Liver (tissue), 3 donors: Measurements from ENCODE around the gene VPS35.

Experiments used
- ATF3 ChIP-seq: IDR thresholded peaks from 2 replicates; pipeline ENCODE4 v1.6.1; 2016; ENCODE audit warnings: antibody characterized with exemption
- CTCF ChIP-seq: fragments of 150-350 bp; IDR thresholded peaks from 2 replicates; pipeline ENCODE4 v1.5.1; 2017; ENCODE audit warnings: improper control_type of control experiment, low read depth, low read length; ENCODE audit not compliant: missing input control
- HNF4A ChIP-seq, 2 donors: conservative IDR thresholded peaks; 2 replicates each; pipeline ENCODE4 v1.6.1; 2016; ENCODE audit warnings: antibody characterized with exemption in 2 of 2, mild to moderate bottlenecking in 2 of 2
- HNF4G ChIP-seq: IDR thresholded peaks from 2 replicates; pipeline ENCODE4 v1.6.1; 2016; ENCODE audit warnings: antibody characterized with exemption
- MAX ChIP-seq: IDR thresholded peaks from 2 replicates; pipeline ENCODE4 v1.6.1; 2016; ENCODE audit warnings: antibody characterized with exemption
- RAD21 ChIP-seq, 2 donors: IDR thresholded peaks; 2 replicates each; pipeline ENCODE4 v1.6.1; 2016; ENCODE audit warnings: antibody characterized with exemption in 2 of 2, mild to moderate bottlenecking in 2 of 2
- REST ChIP-seq: IDR thresholded peaks from 2 replicates; pipeline ENCODE4 v1.6.1; 2016; ENCODE audit warnings: antibody characterized with exemption, mild to moderate bottlenecking
- donor health status: healthy.
- donor health status: healthy.

- TF ChIP-seq CTCF (no peak), REST (no peak), MAX (no peak), HNF4A (conservative IDR thresholded peaks at IDR 0.05) (no peak), ATF3 (no peak), HNF4G (no peak), RAD21 (IDR thresholded peaks at IDR 0.05) (no peak)
These were observed 24.7 kb upstream of the VPS35 start for GRCh38 chr16:46713634-46714033.
